Thyroid gland (tissue), 4 donors: ENCODE data around the gene OR10T2.

ENCODE experiments used
- CTCF ChIP-seq, 6 experiments: fragments of 200-600 bp in 3 of 6; fragments of 450-650 bp in 3 of 6; sonication (generic) in 3 of 6; IDR thresholded peaks; one replicate each; pipeline ENCODE4 v1.5.1; 2016 to 2019; ENCODE audit warnings: antibody characterized with exemption in 6 of 6, mild to moderate bottlenecking in 2 of 6, inconsistent platforms in 1 of 6, moderate library complexity in 1 of 6
- POLR2A ChIP-seq, 2 donors: fragments of 450-650 bp; IDR thresholded peaks; one replicate each; pipeline ENCODE4 v1.6.1; 2017; ENCODE audit warnings: antibody characterized with exemption in 2 of 2, mild to moderate bottlenecking in 2 of 2, moderate library complexity in 1 of 2

GRCh38 chr1:158417586-158417985 is 18.3 kb upstream of the OR10T2 start:
- no peak for TF ChIP-seq CTCF (IDR thresholded peaks at IDR 0.05)
- no peak for TF ChIP-seq POLR2A (IDR thresholded peaks at IDR 0.05)
